H1 (cell line): ENCODE measurements around the gene OSBPL6. TPM values are rescaled to one million over a fixed set of nuclear protein-coding genes. Genes with fewer than 3 reads are reported as not detected.

ENCODE experiments used
- CTCF ChIA-PET: fragments of 300-600 bp; sonication (Branson Sonifier 250); formaldehyde crosslinking; loops from one replicate; lab custom pipeline; 2021; ENCODE audit not compliant: partially characterized antibody; lab: Charles Lee
- POLR2A ChIA-PET: fragments of 300-600 bp; sonication (Branson Sonifier 250); formaldehyde crosslinking; loops from one replicate; lab custom pipeline; 2021; ENCODE audit warnings: inconsistent platforms; ENCODE audit not compliant: partially characterized antibody; lab: Charles Lee
- DNase-seq, 2 experiments: peaks; one replicate each; pipeline versions ENCODE4 v3.0.0 to v3.0.0-alpha.2; 2010 to 2022; ENCODE audit warnings: low spot score in 2 of 2, low read depth in 1 of 2, mixed read lengths in 1 of 2
- FAIRE-seq: peaks from 2 replicates; lab custom pipeline; 2011; peaks lifted over from hg19 to GRCh38; lab: Jason Lieb, UNC
- H2AFZ ChIP-seq: 2 replicates; pipeline ENCODE4 v1.8.1; 2012; ENCODE audit warnings: low read length, inconsistent platforms
- H2AK5ac ChIP-seq: 2 replicates; pipeline ENCODE4 v1.6.1; 2013; ENCODE audit warnings: low read depth, low read length
- H2BK120ac ChIP-seq: replicated peaks from 2 replicates; pipeline ENCODE3; 2013; ENCODE audit warnings: low read depth, low read length, inconsistent platforms
- H2BK12ac ChIP-seq: 2 replicates; pipeline ENCODE4 v1.6.1; 2013; ENCODE audit warnings: low read depth, low read length
- H2BK15ac ChIP-seq: 2 replicates; pipeline ENCODE4 v1.6.1; 2013; ENCODE audit warnings: low read length
- H2BK20ac ChIP-seq: 2 replicates; pipeline ENCODE4 v1.6.1; 2013; ENCODE audit warnings: low read length
- H2BK5ac ChIP-seq: 2 replicates; pipeline ENCODE4 v1.6.1; 2013; ENCODE audit warnings: low read depth, low read length
- H3K14ac ChIP-seq: 2 replicates; pipeline ENCODE4 v1.6.1; 2013; ENCODE audit warnings: inconsistent platforms; ENCODE audit not compliant: insufficient read length
- H3K18ac ChIP-seq: 2 replicates; pipeline ENCODE4 v1.6.1; 2013; ENCODE audit warnings: low read length; ENCODE audit errors: extremely low read depth
- H3K23ac ChIP-seq: 2 replicates; pipeline ENCODE4 v1.6.1; 2013; ENCODE audit warnings: inconsistent platforms; ENCODE audit not compliant: insufficient read length
- H3K23me2 ChIP-seq: 2 replicates; pipeline ENCODE4 v1.6.1; 2013; ENCODE audit warnings: low read depth, low read length
- H3K27ac ChIP-seq: 2 replicates; pipeline ENCODE4 v1.6.1; 2011; ENCODE audit warnings: low read depth, low read length, inconsistent platforms
- H3K27me3 ChIP-seq, 4 experiments: replicated peaks in 1 of 4; 1 replicate in 1 of 4; 2 replicates in 3 of 4; pipeline versions ENCODE4 v1.6.1 to v1.8.1; 2011 to 2013; ENCODE audit warnings: low read length in 3 of 4, mild to moderate bottlenecking in 3 of 4, inconsistent platforms in 2 of 4, mixed read lengths in 2 of 4, moderate library complexity in 1 of 4; ENCODE audit not compliant: control insufficient read depth in 3 of 4, insufficient read depth in 3 of 4; ENCODE audit errors: extremely low read depth in 1 of 4
- H3K36me3 ChIP-seq, 4 experiments: 2 replicates each; pipeline versions ENCODE4 v1.6.1 to v1.8.1; 2011 to 2013; ENCODE audit warnings: mild to moderate bottlenecking in 4 of 4, low read length in 3 of 4, moderate library complexity in 2 of 4, control low read depth in 1 of 4, inconsistent platforms in 1 of 4; ENCODE audit not compliant: insufficient read depth in 4 of 4, control insufficient read depth in 2 of 4
- H3K4ac ChIP-seq: replicated peaks from 2 replicates; pipeline ENCODE3; 2013; ENCODE audit warnings: low read length, low read depth, mixed read lengths, inconsistent platforms; ENCODE audit not compliant: insufficient read length
- H3K4me1 ChIP-seq, 4 experiments: replicated peaks in 1 of 4; 1 replicate in 1 of 4; 2 replicates in 3 of 4; pipeline versions ENCODE4 v1.6.1 to v1.8.1; 2011 to 2013; ENCODE audit warnings: low read length in 3 of 4, inconsistent platforms in 2 of 4, mixed read lengths in 1 of 4; ENCODE audit not compliant: insufficient read depth in 4 of 4, control insufficient read depth in 3 of 4
- H3K4me2 ChIP-seq, 2 experiments: 2 replicates each; pipeline versions ENCODE4 v1.6.1 to v1.8.1; 2011 to 2013; ENCODE audit warnings: low read depth in 2 of 2, low read length in 2 of 2, control low read depth in 1 of 2, inconsistent platforms in 1 of 2, mild to moderate bottlenecking in 1 of 2; ENCODE audit not compliant: insufficient read depth in 1 of 2
- H3K4me3 ChIP-seq, 4 experiments: fragments of 200-600, 300-600 bp in 1 of 4; sonication (generic), shearing (Covaris generic), sonication (Bioruptor Twin) in 1 of 4; 2 replicates each; pipeline versions ENCODE4 v1.5.1 to v1.8.1; 2011 to 2016; ENCODE audit warnings: low read length in 4 of 4, low read depth in 3 of 4, control low read depth in 2 of 4, inconsistent platforms in 2 of 4, mild to moderate bottlenecking in 2 of 4, mixed read lengths in 1 of 4, moderate library complexity in 1 of 4; ENCODE audit not compliant: insufficient read depth in 2 of 4; ENCODE audit errors: extremely low read depth in 1 of 4
- H3K56ac ChIP-seq: replicated peaks from 2 replicates; pipeline ENCODE3; 2013; ENCODE audit warnings: low read depth, mild to moderate bottlenecking, mixed read lengths, low read length, inconsistent platforms; ENCODE audit not compliant: insufficient read length
- H3K79me1 ChIP-seq: 2 replicates; pipeline ENCODE4 v1.6.1; 2013; ENCODE audit warnings: low read depth, low read length, control low read depth
- H3K79me2 ChIP-seq, 2 experiments: 2 replicates each; pipeline versions ENCODE4 v1.6.1 to v1.8.1; 2012 to 2013; ENCODE audit warnings: low read length in 2 of 2, mild to moderate bottlenecking in 2 of 2, inconsistent platforms in 1 of 2; ENCODE audit not compliant: insufficient read depth in 2 of 2, control insufficient read depth in 1 of 2
- H3K9ac ChIP-seq, 4 experiments: replicated peaks in 1 of 4; 1 replicate in 1 of 4; 2 replicates in 3 of 4; pipeline versions ENCODE4 v1.6.1 to v1.8.1; 2011 to 2013; ENCODE audit warnings: low read depth in 3 of 4, low read length in 3 of 4, control low read depth in 2 of 4, mild to moderate bottlenecking in 2 of 4, moderate library complexity in 2 of 4, inconsistent platforms in 1 of 4; ENCODE audit errors: extremely low read depth in 1 of 4
- H3K9me3 ChIP-seq, 2 experiments: 2 replicates each; pipeline versions ENCODE4 v1.6.1 to v1.8.1; 2012 to 2013; ENCODE audit warnings: mild to moderate bottlenecking in 2 of 2, moderate library complexity in 2 of 2, control low read depth in 1 of 2, inconsistent platforms in 1 of 2, low read depth in 1 of 2, low read length in 1 of 2, mixed read lengths in 1 of 2; ENCODE audit not compliant: insufficient read depth in 2 of 2
- H4K20me1 ChIP-seq, 2 experiments: replicated peaks in 1 of 2; 2 replicates each; pipeline versions ENCODE3 to v1.8.1; 2011 to 2013; ENCODE audit warnings: inconsistent platforms in 2 of 2, low read length in 2 of 2, mild to moderate bottlenecking in 1 of 2; ENCODE audit not compliant: insufficient read depth in 2 of 2, control insufficient read depth in 1 of 2
- H4K5ac ChIP-seq: 2 replicates; pipeline ENCODE4 v1.6.1; 2013; ENCODE audit warnings: low read length, low read depth, mixed read lengths, inconsistent platforms; ENCODE audit not compliant: insufficient read length
- H4K8ac ChIP-seq: 2 replicates; pipeline ENCODE4 v1.8.0; 2013; ENCODE audit warnings: mild to moderate bottlenecking, moderate library complexity, low read length, inconsistent platforms; ENCODE audit not compliant: insufficient read depth; ENCODE audit errors: extremely low read depth
- H4K91ac ChIP-seq: replicated peaks from 2 replicates; pipeline ENCODE3; 2013; ENCODE audit warnings: low read length, mixed read lengths, inconsistent platforms; ENCODE audit not compliant: insufficient read length
- BCL11A ChIP-seq, 2 experiments: IDR thresholded peaks; one replicate each; pipeline ENCODE4 v1.6.1; 2011; ENCODE audit warnings: low read depth in 2 of 2, low read length in 2 of 2, mild to moderate bottlenecking in 2 of 2
- CBX5 ChIP-seq: fragments of 300-800, 300-1000 bp; sonication (generic); IDR thresholded peaks from 2 replicates; pipeline ENCODE4 v1.7.1; 2016; ENCODE audit warnings: antibody characterized with exemption, low read length, low read depth
- EGR1 ChIP-seq: IDR thresholded peaks from 2 replicates; pipeline ENCODE4 v1.6.1; 2011; ENCODE audit warnings: low read depth, low read length, borderline replicate concordance
- EP300 ChIP-seq, 2 experiments: IDR thresholded peaks; 1 replicate in 1 of 2; 2 replicates in 1 of 2; pipeline ENCODE4 v1.6.1; 2011 to 2012; ENCODE audit warnings: low read depth in 2 of 2, low read length in 2 of 2, mild to moderate bottlenecking in 2 of 2, borderline replicate concordance in 1 of 2, inconsistent platforms in 1 of 2, moderate library complexity in 1 of 2
- NANOG ChIP-seq: IDR thresholded peaks from 2 replicates; pipeline ENCODE4 v1.6.1; 2011; ENCODE audit warnings: low read length, low read depth, mild to moderate bottlenecking, inconsistent platforms; ENCODE audit not compliant: insufficient read depth, poor library complexity, severe bottlenecking
- POU5F1 ChIP-seq: IDR thresholded peaks from 2 replicates; pipeline ENCODE4 v1.6.1; 2011; ENCODE audit warnings: low read depth, mild to moderate bottlenecking, low read length, moderate library complexity
- SRF ChIP-seq: IDR thresholded peaks from 2 replicates; pipeline ENCODE4 v1.6.1; 2011; ENCODE audit warnings: mild to moderate bottlenecking, low read depth, low read length, moderate library complexity
- YY1 ChIP-seq: IDR thresholded peaks from 2 replicates; pipeline ENCODE4 v1.6.1; 2011; ENCODE audit warnings: low read depth, mild to moderate bottlenecking, low read length
- ZNF274 ChIP-seq: IDR thresholded peaks from 2 replicates; pipeline ENCODE4 v1.7.0; 2012; ENCODE audit warnings: low read length, borderline replicate concordance; ENCODE audit errors: extremely low read depth
- polyA plus RNA-seq, 7 experiments: library from polyadenylated mRNA; depleted of rRNA in 3 of 7; stranded (reverse) in 5 of 7; unstranded in 2 of 7; fragments of >200 nt in 5 of 7; fragments of 200-250 nt in 2 of 7; gene quantifications; 1 replicate in 5 of 7; 2 replicates in 1 of 7; 4 replicates in 1 of 7; pipeline versions ENCODE4 v1.2.1 to v1.2.3, GENCODE V29; 2011 to 2013; ENCODE audit warnings: missing spikeins in 2 of 7, mixed read lengths in 2 of 7
- total RNA-seq: library from RNA; stranded (reverse); fragmentation: NEBNext Ultra II Directional; extraction: Animal tissue kit (Norgen Biotek cat#: 25700); gene quantifications from 2 replicates; pipeline ENCODE4 v1.2.1, GENCODE V29; 2021
- TF ChIP-seq, protein P1 (sequence below): IDR thresholded peaks from 2 replicates; pipeline ENCODE4 v1.6.1; 2012; ENCODE audit warnings: low read length, inconsistent platforms
- TF ChIP-seq, protein P2 (sequence below): IDR thresholded peaks from 2 replicates; pipeline ENCODE4 v1.6.1; 2012; ENCODE audit warnings: inconsistent platforms
- TF ChIP-seq, protein P3 (sequence below): IDR thresholded peaks from 2 replicates; pipeline ENCODE4 v1.6.1; 2011; ENCODE audit warnings: low read length, improper control_type of control experiment

OSBPL6 gene
- total and polyA plus RNA-seq, 2 of the 8 experiments (the other 6 are each of a cell fraction or from before 2014, with no cell fraction given) = 1.7 to 5.6 TPM

DNA sequence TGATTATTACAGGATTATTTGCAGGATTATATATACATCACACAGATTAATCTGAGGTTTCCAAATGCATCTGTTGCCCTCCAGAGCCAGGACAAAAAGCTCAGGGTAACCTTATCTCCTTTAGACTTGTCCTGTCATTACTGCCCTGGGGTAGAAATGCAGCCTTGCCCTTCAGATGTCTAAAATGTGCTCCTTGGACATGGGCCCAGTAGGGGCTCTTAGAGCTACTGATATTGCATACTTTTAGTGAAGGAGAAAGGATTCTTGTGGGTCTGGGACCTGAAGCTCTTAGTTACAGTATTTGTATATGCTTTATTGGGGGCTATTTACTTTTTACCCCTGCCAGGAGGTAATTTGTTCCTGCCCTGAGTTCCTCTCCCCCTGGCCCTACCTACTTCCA is 200.5 kb downstream of the OSBPL6 start:
- Histone ChIP-seq H3K23ac (no peak overlapping the region), H3K79me2 (no peaks in the 10 kb centered on the region), H4K91ac (no peak overlapping the region), H3K4me2 (no peak overlapping the region), H2BK120ac (no peak overlapping the region), H2BK12ac (no peak overlapping the region), H3K23me2 (no peaks in the 10 kb centered on the region), H3K4me3 (no peak overlapping the region), H2BK15ac (no peak overlapping the region), H3K18ac (no peak overlapping the region), H4K8ac (no peak overlapping the region), H4K20me1 (no peaks in the 10 kb centered on the region), H2BK5ac (no peak overlapping the region), H2AK5ac (no peak overlapping the region), H3K27ac (no peak overlapping the region), H3K14ac (no peak overlapping the region), H4K5ac (no peak overlapping the region), H3K4me1 (no peaks in the 10 kb centered on the region), H2AFZ (no peak overlapping the region), H3K36me3 (no peaks in the 10 kb centered on the region), H3K56ac (no peak overlapping the region), H3K9me3 (no peaks in the 10 kb centered on the region), H2BK20ac (no peak overlapping the region), H3K79me1 (no peaks in the 10 kb centered on the region), H3K4ac (no peak overlapping the region), H3K9ac (no peak overlapping the region), H3K27me3 (no peaks in the 10 kb centered on the region)
- FAIRE-seq (no peak), DNase-seq (no peak)
- CTCF ChIA-PET = interaction anchor here (0.6 to 6.7 kb wide), 14 partner anchors 11 to 409 kb away, joined by 3 to 50 read pairs (median 3); partner anchors contain the start of gene RBM45
- POLR2A ChIA-PET = no interaction called here
- TF ChIP-seq YY1 (no peak), BCL11A (IDR thresholded peaks at IDR 0.05; ENCODE audit: low read depth in 2 of 2, low read length in 2 of 2) (no peak), NANOG (no peak), ZNF274 (no peak), SRF (no peak), CBX5 (no peak), EP300 (IDR thresholded peaks at IDR 0.05; ENCODE audit: borderline replicate concordance in 1 of 2, low read depth in 2 of 2, low read length in 2 of 2) (no peak), EGR1 (no peak), POU5F1 (no peak)
- TF ChIP-seq, protein P1, sequence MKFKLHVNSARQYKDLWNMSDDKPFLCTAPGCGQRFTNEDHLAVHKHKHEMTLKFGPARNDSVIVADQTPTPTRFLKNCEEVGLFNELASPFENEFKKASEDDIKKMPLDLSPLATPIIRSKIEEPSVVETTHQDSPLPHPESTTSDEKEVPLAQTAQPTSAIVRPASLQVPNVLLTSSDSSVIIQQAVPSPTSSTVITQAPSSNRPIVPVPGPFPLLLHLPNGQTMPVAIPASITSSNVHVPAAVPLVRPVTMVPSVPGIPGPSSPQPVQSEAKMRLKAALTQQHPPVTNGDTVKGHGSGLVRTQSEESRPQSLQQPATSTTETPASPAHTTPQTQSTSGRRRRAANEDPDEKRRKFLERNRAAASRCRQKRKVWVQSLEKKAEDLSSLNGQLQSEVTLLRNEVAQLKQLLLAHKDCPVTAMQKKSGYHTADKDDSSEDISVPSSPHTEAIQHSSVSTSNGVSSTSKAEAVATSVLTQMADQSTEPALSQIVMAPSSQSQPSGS = no peak
- TF ChIP-seq, protein P2, sequence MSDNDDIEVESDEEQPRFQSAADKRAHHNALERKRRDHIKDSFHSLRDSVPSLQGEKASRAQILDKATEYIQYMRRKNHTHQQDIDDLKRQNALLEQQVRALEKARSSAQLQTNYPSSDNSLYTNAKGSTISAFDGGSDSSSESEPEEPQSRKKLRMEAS = no peak
- TF ChIP-seq, protein P3, sequence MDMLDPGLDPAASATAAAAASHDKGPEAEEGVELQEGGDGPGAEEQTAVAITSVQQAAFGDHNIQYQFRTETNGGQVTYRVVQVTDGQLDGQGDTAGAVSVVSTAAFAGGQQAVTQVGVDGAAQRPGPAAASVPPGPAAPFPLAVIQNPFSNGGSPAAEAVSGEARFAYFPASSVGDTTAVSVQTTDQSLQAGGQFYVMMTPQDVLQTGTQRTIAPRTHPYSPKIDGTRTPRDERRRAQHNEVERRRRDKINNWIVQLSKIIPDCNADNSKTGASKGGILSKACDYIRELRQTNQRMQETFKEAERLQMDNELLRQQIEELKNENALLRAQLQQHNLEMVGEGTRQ = no peak
